Measurements from ENCODE around the gene INF2.

INF2 gene

DNA sequence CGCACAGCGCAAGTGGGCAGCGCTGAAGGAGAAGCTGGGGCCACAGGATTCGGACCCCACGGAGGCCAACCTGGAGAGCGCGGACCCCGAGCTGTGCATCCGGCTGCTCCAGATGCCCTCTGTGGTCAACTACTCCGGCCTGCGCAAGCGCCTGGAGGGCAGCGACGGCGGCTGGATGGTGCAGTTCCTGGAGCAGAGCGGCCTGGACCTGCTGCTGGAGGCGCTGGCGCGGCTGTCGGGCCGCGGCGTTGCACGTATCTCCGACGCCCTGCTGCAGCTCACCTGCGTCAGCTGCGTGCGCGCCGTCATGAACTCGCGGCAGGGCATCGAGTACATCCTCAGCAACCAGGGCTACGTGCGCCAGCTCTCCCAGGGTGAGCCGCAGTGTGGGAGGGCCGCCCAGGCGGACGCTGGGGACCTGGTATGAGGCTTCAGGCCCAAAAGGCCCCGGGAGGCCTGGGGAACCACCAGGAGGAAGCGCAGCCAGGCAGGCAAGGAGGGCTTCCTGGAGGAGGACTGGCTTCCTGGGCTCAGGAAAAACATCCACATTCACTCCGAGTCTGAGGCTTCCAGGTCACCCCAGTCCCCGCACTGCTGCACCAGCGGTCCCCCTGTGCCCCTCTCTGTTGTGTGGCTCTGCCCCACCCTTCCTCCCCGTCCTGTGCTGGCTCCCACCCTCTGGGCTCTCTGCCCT, 12.1 kb downstream of the INF2 start:
- FAIRE-seq: no peak
- no peak for DNase-seq (ENCODE audit: low spot score)

GRCh38 chr14:104702106-104702505, 12.7 kb downstream of the INF2 start:
- FAIRE-seq (no peak), DNase-seq (ENCODE audit: low spot score) (no peak)

DNA sequence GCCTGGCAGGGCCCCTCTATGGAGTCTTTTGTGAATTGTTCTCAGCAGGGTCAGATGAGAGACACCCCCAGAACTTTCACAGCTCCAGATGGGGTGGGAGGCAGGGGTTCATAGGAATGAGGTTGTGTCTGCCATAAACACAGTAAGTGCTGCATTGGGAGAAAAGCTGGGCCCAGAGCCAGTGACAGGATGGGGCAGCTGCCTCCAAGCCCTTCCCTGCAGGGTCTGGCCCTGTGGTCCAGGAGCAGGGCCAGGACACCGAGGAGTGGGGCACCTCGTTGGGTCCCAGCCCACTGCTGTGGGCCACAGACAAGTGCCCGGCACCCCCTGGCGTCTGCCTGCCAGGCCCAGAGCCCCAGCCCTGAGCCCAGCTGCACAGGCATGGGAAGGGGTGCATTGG, 13.3 kb downstream of the INF2 start:
- no peak for DNase-seq (ENCODE audit: low spot score)
- FAIRE-seq: no peak

- DNase-seq (ENCODE audit: low spot score) (no peak), FAIRE-seq (no peak)
These were observed 13.9 kb downstream of the INF2 start for GRCh38 chr14:104703269-104703668.

- DNase-seq (ENCODE audit: low spot score): no peak
- FAIRE-seq: no peak
These were observed 14.8 kb downstream of the INF2 start for GRCh38 chr14:104704252-104704651.

GRCh38 chr14:104705340-104706047, 16.1 kb downstream of the INF2 start:
- FAIRE-seq: no peak
- DNase-seq (ENCODE audit: low spot score): no peak

DNA sequence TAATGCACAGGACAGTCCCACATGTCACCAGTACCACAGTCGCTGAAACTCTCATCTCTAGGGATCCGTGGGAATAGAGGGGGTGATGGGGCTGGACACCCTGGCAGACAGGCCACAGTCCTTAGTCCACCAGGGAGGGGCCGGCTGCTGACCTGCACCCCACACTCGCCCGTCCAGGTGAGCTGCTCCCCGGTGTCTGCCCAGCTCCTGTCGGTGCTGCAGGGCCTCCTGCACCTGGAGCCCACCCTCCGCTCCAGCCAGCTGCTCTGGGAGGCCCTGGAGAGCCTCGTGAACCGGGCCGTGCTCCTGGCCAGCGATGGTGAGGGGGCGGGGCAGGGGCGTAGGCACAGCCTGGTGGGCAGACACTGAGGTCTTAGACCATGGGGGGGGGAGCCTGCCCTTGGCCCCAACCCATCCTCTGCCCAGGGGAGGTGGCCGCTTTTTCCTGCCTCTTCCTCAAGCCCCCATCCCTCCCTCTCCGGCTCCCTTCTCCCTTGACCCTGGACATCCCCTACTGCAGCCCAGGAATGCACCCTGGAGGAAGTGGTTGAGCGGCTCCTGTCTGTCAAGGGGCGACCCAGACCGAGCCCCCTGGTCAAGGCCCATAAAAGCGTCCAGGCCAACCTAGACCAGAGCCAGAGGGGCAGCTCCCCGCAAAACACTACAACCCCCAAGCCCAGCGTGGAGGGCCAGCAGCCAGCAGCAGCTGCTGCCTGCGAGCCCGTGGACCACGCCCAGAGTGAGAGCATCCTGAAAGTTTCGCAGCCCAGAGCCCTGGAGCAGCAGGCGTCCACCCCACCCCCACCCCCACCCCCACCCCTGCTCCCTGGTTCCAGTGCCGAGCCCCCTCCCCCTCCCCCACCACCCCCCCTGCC, 17.6 kb downstream of the INF2 start:
- DNase-seq (ENCODE audit: low spot score): no peak
- FAIRE-seq: no peak

GRCh38 chr14:104707608-104708595, 18.5 kb downstream of the INF2 start:
- DNase-seq (ENCODE audit: low spot score): no peak
- FAIRE-seq: no peak

GRCh38 chr14:104708606-104709268, 19.3 kb downstream of the INF2 start:
- no peak for DNase-seq (ENCODE audit: low spot score)
- no peak for FAIRE-seq

- DNase-seq (ENCODE audit: low spot score) (no peak), FAIRE-seq (no peak)
These were observed 20.1 kb downstream of the INF2 start for GRCh38 chr14:104709387-104710039.

GRCh38 chr14:104710071-104710735, 20.8 kb downstream of the INF2 start:
- no peak for DNase-seq (ENCODE audit: low spot score)
- FAIRE-seq: no peak

- DNase-seq (ENCODE audit: low spot score) (no peak), FAIRE-seq (no peak)
These were observed 23.7 kb downstream of the INF2 start for GRCh38 chr14:104712881-104713734.

DNA sequence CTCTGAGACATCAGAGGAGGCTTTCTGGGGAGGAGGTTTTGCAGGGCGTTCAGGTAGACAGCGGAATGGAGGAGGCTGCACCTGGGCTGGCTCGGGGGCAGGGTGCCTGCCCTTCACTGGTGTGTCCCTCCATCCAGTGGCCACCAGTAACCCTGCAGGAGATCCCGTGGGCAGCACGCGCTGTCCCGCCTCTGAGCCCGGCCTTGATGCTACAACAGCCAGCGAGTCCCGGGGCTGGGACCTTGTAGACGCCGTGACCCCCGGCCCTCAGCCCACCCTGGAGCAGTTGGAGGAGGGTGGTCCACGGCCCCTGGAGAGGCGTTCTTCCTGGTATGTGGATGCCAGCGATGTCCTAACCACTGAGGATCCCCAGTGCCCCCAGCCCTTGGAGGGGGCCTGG, 24.6 kb downstream of the INF2 start:
- FAIRE-seq (no peak), DNase-seq (ENCODE audit: low spot score) (no peak)

GRCh38 chr14:104714681-104715080, 25.3 kb downstream of the INF2 start:
- no peak for DNase-seq (ENCODE audit: low spot score)
- no peak for FAIRE-seq

- FAIRE-seq (no peak), DNase-seq (ENCODE audit: low spot score) (no peak)
These were observed 26.0 kb downstream of the INF2 start for GRCh38 chr14:104715416-104715815.

- DNase-seq (ENCODE audit: low spot score) (no peak), FAIRE-seq (no peak)
These were observed 26.5 kb downstream of the INF2 start for GRCh38 chr14:104715871-104716270.

GRCh38 chr14:104717137-104717536, 27.7 kb downstream of the INF2 start:
- DNase-seq (ENCODE audit: low spot score) (no peak), FAIRE-seq (no peak)

DNA sequence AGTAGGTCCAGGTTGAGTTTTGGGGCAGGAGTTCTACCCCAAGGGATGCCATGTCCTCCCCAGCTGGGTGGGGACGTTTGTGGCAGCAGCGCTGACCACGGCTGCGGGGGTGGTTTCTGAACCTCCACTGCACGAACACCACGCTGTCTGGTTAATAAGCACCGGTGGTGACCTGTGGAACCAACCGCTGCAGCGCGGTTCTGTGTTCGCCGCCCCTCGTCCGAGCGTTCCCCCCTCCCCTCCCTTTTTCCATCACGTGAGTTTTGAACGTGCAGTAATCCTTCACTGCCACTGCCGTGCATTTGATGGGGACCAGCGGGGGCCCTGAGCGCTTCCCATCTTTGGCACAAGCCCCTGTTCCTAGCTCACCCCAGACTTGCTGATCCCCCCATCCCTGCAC, 28.2 kb downstream of the INF2 start:
- FAIRE-seq: no peak

More for the DNA sequence above, 28.2 kb downstream of the INF2 start:
- DNase-seq (ENCODE audit: low spot score): no peak

Measured in RCC 7860 (cell line).